Fibroblast of gingiva (primary cell): ENCODE data around the gene TERT.
"Not testable (repeated sequence)": the region's sequence is repeated elsewhere in the genome, so short reads cannot be mapped to it uniquely, and the experiment has no call there.

Source experiments
- DNase-seq: peaks from one replicate; pipeline ENCODE4 v3.0.0-alpha.2; 2011; ENCODE audit warnings: low read depth

TERT gene

DNA sequence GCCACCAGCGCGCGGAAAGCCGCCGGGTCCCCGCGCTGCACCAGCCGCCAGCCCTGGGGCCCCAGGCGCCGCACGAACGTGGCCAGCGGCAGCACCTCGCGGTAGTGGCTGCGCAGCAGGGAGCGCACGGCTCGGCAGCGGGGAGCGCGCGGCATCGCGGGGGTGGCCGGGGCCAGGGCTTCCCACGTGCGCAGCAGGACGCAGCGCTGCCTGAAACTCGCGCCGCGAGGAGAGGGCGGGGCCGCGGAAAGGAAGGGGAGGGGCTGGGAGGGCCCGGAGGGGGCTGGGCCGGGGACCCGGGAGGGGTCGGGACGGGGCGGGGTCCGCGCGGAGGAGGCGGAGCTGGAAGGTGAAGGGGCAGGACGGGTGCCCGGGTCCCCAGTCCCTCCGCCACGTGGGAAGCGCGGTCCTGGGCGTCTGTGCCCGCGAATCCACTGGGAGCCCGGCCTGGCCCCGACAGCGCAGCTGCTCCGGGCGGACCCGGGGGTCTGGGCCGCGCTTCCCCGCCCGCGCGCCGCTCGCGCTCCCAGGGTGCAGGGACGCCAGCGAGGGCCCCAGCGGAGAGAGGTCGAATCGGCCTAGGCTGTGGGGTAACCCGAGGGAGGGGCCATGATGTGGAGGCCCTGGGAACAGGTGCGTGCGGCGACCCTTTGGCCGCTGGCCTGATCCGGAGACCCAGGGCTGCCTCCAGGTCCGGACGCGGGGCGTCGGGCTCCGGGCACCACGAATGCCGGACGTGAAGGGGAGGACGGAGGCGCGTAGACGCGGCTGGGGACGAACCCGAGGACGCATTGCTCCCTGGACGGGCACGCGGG lies at the start of gene TERT:
Gene TERT, minus strand, starts transcription at position 234 of the 815 bp plus-strand sequence. Its CDS starts 79 bp downstream, at position 155.
- DNase-seq: no peak

DNA sequence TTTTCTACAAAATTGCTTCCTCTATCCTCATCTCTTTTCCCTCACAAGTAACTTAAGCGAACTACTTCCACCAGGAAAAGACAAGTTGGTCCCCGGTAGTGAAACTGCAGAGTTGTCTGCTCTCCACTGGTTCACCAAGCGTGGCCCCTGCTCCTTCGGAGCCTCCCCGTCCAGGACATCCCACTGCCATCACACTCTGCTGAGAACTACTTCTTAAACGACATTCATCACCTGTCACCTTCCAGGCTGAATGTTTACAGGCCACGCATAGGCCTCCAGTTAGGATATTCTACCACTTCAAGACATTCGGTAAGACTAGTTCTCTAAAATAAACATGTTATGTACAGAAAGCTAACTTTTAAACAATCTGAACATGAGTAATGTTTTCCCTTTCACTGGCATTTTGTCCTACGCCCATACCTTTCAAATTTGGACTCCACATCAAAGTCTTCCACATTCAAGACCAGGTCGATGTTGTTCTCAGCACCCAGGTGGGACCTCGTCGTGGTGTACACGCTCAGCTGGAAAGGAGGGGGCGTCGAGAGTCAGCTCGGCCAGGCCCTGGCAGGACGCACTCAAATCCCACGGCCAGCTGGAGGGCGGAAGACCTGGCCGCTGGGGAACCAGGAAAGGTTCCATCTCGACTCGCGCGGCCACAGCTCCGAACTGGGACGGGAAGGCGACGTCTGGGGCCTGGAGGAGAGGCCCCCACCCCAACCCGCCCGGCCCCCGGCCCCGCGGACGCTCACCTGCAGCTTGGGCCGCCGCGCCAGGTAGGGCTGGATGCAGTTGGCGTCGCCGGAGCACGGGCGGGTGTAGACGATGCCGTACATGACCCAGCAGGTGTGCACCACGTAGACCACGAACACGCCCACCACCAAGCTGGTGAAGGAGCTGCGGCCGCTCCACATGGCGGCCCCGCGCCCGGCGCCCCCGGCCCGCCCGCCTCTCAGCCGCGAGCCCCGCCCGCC lies 49.3 kb upstream of the TERT start:
- DNase-seq: no peak

DNA sequence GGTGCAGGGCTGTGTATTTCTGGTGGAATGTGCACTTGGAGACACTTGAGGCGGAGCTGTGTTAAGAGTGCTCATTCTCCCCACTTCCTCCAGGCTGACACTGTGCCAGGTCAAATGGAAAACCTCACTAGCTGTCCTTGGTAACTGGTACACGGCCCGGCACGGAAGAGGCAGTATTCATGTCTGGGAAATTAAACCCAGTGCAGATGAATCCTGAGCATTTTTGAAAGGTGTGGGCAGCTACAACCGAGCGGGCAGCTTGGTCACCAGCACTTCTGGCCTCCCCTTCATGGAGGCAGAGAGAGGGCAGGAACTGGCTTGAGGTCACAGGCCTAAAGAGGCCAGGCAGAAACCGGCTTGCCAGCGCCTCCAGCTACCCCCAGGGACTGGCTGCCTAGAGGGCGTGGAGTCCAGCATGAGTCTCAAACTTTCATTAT lies 48.5 kb upstream of the TERT start:
- no peak for DNase-seq

DNA sequence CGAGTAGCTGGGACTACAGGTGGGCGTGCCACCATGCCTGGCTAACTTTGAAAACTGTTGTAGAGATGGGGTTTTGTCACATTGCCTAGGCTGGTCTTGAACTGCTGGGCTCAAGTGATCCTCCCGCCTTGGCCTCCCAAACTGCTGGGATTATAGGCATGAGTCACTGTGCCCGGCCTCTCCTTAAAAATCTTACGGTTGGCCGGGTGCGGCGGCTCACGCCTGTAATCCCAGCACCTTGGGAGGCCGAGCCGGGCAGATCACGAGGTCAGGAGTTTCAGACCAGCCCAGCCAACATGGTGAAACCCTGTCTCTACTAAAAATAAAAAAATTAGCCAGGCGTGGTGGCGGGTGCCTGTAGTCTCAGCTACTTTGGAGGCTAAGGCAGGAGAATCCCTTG lies 47.8 kb upstream of the TERT start:
- DNase-seq: not testable (repeated sequence)

DNA sequence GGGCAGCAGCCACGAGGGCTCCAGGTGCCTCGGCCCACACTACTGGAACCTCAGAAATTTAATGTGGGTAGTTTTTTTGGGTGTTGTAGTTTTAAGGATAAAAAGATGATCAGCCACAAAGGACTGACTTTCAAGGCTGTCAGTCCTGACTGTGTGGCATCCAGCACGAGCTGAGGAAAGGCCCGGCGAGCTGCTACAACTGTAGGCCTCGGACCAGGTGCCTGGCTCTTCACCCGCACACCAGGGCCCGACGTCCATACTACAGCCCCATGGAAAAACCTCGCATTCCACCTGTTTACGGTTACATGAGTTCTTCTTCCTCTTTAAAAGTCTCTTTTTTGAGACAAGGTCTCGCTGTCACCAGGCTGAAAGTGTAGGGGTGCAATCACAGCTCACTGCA lies 47.4 kb upstream of the TERT start:
- DNase-seq: no peak

DNA sequence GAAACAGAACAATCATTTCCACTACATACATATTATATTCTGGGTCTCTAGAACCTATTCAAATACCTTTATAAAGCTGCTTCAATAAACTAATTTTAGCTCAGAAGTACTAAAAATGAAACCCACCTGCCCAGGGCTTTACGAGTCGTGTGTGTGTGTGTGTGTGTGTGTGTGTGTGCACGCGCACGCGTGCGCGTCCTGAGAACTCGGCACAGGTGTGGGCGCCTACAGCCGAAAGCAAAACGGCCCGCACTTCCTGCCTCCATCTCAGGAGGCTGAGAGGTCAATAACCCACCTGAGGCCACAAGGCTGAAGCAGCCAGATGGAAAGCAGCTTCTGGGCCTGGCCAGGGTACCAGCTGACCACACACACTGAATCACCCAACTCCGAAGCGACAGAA lies 47.0 kb upstream of the TERT start:
- DNase-seq: no peak

DNA sequence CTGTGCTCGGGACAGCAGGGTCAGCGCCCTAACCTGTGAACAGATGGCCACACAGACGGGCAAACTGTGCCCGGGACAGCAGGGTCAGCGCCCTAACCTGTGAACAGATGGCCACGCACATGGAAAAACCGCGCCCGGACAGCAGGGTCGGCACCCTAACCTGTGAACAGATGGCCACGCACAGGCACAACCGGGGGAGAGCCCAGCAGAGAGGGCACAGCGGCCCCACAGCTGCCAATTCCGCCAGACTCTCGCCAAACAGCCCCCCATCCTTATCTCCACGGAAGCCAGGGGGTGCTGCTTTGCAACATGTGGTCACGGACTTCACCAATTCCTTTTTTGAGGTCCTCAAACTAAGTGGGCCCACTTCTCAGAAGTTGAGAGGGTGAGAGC lies 44.9 kb upstream of the TERT start:
- not testable (repeated sequence) for DNase-seq

DNA sequence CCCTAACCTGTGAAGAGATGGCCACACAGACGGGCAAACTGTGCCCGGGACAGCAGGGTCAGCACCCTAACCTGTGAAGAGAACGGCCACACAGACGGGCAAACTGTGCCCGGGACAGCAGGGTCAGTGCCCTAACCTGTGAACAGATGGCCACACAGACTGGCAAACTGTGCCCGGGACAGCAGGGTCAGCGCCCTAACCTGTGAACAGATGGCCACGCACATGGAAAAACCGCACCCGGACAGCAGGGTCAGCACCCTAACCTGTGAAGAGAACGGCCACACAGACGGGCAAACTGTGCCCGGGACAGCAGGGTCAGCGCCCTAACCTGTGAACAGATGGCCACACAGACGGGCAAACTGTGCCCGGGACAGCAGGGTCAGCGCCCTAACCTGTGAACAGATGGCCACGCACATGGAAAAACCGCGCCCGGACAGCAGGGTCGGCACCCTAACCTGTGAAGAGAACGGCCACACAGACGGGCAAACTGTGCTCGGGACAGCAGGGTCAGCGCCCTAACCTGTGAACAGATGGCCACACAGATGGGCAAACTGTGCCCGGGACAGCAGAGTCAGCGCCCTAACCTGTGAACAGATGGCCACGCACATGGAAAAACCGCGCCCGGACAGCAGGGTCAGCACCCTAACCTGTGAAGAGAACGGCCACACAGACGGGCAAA lies 44.4 kb upstream of the TERT start:
- DNase-seq: not testable (repeated sequence)

DNA sequence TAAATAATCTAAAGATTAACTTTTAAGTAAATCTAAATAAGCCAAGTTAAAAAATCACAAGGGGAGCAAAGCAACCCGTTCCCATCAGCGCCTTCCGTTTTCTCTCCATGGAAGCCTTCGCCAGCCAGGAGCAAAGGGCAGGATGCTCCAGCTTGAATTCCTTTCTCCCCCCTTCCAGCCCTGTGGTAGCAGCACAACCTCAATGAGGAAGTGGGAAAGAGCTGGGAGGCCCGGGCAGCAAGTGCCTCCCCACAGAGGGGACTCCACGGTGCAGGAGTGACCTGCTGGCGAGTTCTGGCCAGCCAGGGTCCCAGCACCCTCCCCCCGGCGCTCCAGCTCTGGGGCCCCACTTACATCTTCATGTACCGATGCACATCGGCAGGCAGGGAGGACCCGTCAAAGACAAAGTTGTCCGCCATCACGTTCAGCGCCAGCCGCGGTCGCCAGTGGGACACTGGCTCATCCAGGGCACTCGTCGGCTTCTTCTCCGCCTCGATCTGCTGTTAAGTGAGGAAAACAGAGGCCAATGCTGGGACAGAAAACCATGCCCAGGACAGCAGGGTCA lies 43.7 kb upstream of the TERT start:
- DNase-seq: no peak

DNA sequence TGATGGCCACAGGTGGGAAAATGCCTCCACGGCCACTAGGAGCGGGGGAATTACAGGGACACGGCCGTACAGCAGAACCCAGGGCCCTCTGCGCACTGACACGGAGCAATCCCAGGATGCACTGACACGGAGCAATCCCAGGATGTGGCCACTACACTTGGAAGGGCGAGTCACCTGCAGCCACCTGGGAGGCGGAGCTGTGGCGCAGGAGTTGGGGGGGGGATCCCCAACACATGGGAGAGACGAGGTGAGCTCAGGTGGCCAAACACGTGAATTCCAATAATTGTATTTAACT lies 43.3 kb upstream of the TERT start:
- no peak for DNase-seq

DNA sequence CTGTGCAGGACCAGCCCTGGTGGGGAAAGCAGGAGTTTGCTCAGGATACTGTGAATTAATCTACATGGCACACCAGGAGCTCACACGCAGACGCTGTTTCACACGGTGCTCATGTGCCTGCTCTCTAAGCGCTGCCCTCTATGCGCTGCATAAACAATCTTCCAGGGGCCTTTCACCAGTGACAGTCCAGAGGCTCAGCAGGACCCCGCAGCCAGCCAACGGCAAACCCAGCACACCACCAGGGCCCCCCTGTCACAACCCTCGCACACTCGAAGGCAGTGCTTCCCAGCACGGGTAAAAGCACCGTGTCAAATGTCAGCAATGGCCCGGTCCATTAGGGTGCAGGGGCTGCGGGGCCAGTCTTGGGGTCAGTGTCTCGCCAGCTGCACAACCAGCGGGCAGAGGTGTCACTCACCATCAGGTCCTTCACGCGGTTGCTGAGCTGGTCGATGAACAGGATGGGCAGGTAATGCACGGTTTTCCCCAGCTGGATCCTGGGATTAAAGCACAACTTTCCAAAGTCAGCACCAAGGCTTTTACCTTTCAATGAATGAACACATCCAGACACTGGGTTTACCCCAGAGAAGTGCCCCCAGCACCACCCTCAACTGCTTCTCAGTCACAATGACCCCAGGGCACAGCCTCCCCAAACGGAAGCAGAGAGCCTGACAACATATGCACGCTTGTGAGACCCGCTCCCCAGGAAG lies 42.8 kb upstream of the TERT start:
- no peak for DNase-seq

DNA sequence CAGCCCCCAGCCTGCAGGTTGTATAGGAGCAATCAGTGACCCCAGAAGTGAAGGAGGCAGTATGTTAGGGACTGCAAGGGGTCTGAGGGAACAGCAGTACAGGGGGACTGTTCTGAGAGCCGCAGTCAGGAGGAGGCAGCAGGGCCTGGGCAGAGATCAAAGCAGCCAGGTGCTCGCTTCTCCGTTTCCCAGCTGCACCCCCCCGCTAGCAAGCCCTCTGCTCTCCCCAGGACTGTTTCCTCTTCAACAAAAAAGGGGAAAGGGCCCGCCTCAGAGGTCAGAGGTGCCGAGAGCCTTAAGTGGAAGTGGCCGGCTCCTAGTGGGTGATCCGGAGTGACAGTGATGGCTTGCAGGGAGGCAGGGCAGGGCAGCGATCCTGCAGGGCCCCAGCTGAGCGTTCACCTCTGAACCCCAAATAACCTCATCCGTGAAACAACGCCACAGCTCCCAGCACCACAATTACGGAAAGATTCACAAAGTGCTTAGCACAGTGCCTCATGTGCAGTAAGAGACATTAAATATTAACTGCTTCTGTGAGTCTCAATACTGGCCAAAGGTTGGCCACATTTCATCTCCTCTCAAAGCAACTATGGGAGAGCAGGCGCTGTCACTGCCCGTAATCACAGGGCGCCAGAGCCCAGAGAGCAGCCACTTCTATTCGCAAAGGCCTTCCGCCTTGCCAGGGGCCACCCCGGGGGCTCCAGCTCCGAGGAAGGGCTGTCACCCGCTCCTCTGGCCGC lies 42.1 kb upstream of the TERT start:
- DNase-seq: no peak

DNA sequence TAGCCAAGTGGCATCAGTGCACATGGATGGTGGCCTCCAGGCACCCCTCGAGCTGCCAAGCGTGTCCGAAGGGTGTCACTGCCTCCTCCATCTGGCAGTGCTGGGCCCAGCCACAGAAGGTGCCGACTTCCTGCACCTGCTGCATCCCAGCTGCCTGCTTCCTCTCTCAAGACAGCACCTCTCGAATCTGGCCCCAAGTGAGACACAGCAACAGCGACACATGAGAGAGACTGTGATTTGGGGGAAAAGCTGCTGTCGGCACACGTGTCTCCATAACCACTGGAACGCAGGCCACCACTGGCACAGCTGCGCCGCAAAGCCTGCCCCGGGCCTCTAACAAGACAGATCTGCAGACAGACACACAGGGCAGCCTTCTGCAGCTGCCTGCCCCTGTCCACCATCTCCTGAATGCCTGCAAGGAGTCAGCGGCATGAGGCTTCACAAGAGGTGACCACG lies 41.3 kb upstream of the TERT start:
- no peak for DNase-seq

DNA sequence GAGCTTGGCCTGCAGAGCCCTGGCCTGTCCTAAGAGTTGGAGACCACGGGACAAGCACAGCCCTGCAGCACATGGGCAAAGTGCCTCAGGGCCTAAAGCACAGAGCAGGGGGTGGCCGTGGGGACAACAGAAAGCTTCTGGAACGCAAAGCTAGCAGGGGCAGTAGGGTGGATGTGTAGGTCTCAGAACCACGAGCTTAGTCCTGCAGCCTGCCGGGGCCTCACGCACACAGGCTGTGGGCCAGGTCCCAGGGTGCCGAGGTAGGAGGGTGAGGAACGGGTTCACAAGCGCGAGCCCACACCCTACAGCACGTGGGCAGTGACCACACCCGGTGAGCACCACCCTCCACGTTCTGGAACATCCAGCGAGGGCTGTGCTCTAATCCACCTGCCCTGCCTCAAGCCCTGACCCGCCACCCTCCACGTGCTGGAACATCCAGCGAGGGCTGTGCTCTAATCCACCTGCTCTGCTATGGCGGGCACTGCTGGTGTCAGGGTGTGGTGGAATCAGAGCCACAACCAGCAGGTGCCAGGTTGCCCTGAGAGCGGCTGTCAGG lies 40.8 kb upstream of the TERT start:
- DNase-seq: no peak

DNA sequence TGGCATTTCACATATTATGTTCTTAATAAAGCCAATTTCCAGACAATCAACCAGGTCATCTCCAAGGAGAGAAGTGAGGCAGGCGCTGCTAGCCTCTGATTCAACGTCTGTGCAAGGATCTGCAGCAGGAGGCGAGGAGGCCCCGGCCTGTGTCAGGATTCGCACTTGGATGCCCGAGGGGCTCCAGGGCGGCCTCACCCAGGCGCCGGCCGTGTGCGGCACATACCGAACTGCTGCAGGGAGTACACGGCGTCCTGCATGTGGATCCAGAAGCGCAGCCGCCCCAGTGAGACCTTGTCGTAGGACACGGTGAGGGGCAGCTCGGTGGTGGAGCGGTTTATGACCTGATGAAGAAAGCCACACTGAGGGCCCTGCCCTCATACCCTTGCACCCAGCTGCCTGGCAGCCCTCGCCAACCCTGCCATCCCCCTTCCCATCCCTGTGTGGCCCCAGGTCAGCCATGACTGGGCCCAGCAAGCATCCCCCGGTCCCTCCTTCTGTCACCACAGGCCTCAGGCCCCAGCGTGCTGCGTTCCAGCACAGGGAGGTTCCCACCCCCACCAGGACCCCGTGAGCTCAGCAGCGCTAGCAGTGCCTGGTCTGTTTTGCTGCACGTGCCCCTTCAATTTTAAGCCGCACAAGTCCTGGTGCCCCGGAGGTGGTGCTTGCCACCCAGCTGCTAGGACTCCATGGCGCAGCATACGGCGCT lies 40.1 kb upstream of the TERT start:
- DNase-seq: no peak

DNA sequence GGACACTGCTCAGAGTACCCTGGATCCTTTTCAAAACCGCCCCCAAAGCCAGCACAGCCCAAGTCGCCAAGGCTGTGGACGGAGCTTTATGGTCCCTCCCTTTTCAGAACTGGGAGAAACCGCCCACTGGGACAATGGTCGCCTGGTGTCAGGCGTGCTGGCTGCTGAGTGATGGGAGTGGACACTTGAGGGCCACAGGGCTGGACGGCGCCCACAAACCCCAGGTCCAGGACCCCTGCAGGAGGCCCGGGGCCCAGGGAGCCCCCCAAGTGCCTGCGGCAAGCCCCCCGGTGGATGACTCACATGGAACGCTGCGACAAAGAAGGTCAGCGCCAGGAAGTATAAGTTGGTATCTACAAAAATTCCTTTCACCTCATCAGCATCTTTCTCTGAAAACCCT lies 39.1 kb upstream of the TERT start:
- DNase-seq: no peak

DNA sequence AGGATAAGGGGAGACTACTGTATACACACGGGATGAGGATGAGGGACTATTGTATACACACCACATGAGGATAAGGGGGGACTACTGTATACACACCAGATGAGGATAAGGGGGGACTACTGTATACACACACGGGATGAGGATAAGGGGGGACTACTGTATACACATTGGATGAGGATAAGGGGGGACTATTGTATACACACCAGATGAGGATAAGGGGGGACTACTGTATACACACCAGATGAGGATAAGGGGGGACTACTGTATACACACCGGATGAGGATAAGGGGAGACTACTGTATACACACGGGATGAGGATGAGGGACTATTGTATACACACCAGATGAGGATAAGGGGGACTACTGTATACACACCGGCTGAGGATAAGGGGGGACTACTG lies 38.4 kb upstream of the TERT start:
- DNase-seq: not testable (repeated sequence)

DNA sequence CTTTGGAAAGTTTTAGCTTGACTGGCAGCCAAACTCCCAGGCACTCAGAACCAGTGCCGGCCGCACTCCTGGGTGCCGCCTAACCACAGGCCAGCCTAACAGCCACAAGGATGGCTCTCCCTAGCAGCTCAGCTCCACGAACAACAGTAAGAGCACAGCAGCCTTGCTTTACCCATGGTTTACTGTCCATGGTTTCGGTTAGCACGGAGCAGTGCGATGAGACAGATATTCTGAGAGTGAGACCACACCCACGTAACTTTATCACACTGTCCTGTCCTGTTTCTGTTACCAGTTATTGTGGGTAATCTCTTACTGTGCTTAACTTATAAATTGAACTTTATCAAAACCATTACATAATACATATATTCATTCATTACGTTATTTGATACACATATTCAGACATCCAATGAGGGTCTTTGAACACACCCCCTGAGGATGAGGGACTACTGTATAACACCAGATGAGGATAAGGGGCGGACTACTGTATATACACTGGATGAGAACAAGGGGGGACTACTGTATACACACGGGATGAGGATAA lies 37.7 kb upstream of the TERT start:
- DNase-seq: no peak

DNA sequence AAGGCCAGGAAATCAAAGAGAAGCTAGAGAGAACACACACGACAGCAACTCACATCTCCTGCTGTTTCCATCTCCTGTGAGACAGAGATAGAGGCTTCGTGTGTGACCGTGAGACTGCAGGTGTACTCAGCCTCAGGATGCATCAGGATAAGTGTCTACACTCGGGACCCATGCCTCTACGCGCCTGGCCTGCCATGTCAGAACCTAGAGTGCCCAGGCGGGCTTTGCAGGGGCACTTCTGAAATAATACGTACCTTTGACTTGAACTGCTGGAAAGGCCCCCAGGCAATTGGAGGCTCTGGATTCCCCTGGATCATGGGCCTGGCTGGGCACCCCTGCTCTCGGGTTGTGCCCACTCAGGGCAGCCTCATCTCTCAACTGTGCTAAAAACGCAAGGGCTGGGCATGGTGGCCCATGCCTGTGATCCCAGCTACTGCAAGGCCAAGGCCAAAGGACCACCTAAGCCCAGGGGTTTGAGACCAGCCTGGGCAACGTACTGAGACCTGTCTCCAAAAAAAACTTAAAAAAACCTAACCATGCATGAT lies 37.1 kb upstream of the TERT start:
- no peak for DNase-seq
